Measurements from ENCODE around the gene DYRK3.

DNA sequence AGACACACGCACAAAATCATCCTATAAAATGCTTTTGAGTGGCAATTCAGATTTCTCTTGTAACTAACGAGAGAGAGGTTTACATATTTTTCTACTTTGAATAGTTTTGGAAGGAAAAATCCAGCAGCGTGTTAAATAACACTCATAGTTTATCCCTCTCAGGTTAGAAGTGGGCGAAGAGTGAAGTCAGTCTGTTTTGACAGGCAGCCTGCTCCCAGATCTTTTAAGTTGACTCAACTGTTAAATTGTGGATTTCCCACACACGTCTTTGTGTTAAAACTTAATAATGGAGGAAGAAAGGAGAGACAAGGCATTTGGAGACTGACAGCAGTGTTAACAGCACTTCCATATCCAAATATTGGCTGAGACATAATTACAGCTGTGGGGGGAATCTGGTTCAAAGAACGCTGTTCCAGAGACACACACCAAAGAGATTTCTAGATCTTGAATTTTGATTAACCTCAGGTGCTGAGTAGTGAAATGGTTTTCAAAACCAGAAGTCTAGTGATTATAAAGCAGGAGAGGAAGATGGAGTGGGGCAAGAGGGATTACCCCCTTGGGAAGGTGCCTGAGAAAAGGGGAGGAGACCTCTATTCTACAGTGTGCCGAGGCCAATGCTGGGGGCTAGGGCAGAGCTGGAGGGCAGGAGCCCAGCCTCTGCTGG is 52.0 kb downstream of the DYRK3 start:
- TF ChIP-seq EZH2phosphoT487 (IDR thresholded peaks at IDR 0.05; ENCODE audit: insufficient read depth, low read depth): no peak
- no peak for TF ChIP-seq EZH2 (IDR thresholded peaks at IDR 0.05; ENCODE audit: insufficient read depth, poor library complexity, severe bottlenecking)
